Gastrocnemius medialis (tissue), 4 donors: Measurements from ENCODE around the gene DRC3.

Experiments used
- CTCF ChIP-seq, 5 experiments: fragments of 450-650 bp in 3 of 5; fragments of 200-600 bp in 2 of 5; sonication (generic) in 2 of 5; IDR thresholded peaks in 4 of 5; conservative IDR thresholded peaks in 1 of 5; 1 replicate in 4 of 5; 2 replicates in 1 of 5; pipeline ENCODE4 v1.5.1; 2016 to 2019; ENCODE audit warnings: antibody characterized with exemption in 5 of 5, mild to moderate bottlenecking in 3 of 5, moderate library complexity in 3 of 5
- POLR2A ChIP-seq, 2 donors: fragments of 450-650 bp; IDR thresholded peaks; one replicate each; pipeline ENCODE4 v1.6.1; 2017; ENCODE audit warnings: antibody characterized with exemption in 2 of 2, mild to moderate bottlenecking in 2 of 2, moderate library complexity in 2 of 2

DNA sequence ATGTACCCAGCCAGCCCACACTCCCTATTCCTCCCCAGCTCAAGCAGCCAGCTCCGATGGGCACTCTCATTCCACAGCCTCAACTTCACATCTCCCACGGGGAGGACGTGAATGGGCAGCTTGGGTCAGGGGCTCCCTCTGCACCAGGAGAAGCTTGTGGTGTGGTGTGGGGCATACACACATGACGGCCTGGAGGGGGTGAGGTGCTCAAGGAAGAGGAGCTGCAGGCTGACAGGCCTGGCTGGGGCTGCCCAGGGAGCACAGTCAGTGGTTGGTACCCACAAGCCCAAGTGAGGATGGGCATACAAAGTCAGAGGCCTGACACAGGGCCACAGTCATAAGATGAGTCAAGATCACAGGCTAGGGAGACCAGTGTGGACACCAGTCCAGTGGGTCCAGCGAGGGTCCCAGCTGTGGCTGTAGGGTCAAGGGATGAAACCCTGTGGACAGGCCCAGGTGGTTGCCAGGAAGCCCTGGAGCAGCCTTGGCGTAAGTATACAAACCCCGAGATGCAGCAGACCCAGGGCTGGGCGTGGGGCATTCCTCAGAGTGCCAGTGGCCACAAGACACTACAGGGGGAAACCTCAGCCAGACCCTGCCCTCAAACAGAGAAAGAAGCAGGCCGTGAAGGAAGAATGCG lies 4.4 kb downstream of the DRC3 start:
- no peak for TF ChIP-seq CTCF (IDR thresholded peaks at IDR 0.05 in 4 of 5, conservative IDR thresholded peaks at IDR 0.05 in 1 of 5)
- TF ChIP-seq POLR2A (IDR thresholded peaks at IDR 0.05) = no peak
